Fibroblast of the aortic adventitia (primary cell): ENCODE results near the gene FCHSD2. TPM values are rescaled to one million over a fixed set of nuclear protein-coding genes. Genes with fewer than 3 reads are reported as not detected.

ENCODE experiments used
- DNase-seq: peaks from one replicate; pipeline ENCODE4 v3.0.0-alpha.2; 2010; ENCODE audit warnings: low read depth
- H3K4me3 ChIP-seq: 2 replicates; pipeline ENCODE4 v1.5.1; 2011; ENCODE audit warnings: low read depth, mild to moderate bottlenecking, control low read depth, low read length, moderate library complexity
- total RNA-seq: library from RNA; depleted of rRNA; stranded (reverse); fragments of >200 nt; gene quantifications from 2 replicates; pipeline ENCODE4 v1.2.3, GENCODE V29; 2012; ENCODE audit warnings: low replicate concordance
- TF ChIP-seq, protein P1 (sequence below): IDR thresholded peaks from 2 replicates; pipeline ENCODE4 v1.5.1; 2011; ENCODE audit warnings: mild to moderate bottlenecking, low read length, control low read depth, inconsistent platforms; ENCODE audit not compliant: insufficient read depth

Gene FCHSD2
- total RNA-seq, 1 donor: 11.3 TPM

DNA sequence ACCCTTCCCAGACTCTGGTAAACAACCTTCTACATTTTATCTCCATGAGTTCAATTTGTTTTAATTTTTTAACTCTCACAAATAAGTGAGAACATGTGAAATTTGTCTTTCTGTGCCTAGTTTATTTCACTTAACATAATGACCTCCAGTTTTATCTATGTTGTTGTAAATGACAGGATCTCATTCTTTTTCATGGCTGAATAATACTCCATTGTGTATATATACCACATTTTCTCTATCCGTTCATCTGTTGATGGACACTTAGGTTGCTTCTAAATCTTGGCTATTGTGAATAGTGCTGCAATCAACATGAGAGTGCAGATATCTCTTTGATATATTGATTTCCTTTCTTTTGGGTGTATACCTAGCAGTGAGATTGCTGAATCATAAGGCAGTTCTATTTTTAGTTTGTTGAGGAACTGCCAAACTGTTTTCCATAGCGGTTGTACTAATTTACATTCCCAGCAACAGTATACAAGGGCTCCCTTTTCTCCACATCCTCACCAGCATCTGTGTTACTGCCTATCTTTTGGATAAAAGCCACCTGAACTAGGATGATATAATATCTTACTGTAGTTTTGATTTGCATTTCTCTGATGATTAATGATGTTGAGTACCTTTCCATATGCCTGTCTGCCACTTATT lies 234.0 kb downstream of the FCHSD2 start:
- H3K4me3 ChIP-seq: no peak overlapping the region
- peak; percentile 21 for DNase-seq
- TF ChIP-seq, protein P1, sequence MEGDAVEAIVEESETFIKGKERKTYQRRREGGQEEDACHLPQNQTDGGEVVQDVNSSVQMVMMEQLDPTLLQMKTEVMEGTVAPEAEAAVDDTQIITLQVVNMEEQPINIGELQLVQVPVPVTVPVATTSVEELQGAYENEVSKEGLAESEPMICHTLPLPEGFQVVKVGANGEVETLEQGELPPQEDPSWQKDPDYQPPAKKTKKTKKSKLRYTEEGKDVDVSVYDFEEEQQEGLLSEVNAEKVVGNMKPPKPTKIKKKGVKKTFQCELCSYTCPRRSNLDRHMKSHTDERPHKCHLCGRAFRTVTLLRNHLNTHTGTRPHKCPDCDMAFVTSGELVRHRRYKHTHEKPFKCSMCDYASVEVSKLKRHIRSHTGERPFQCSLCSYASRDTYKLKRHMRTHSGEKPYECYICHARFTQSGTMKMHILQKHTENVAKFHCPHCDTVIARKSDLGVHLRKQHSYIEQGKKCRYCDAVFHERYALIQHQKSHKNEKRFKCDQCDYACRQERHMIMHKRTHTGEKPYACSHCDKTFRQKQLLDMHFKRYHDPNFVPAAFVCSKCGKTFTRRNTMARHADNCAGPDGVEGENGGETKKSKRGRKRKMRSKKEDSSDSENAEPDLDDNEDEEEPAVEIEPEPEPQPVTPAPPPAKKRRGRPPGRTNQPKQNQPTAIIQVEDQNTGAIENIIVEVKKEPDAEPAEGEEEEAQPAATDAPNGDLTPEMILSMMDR: no peak

DNA sequence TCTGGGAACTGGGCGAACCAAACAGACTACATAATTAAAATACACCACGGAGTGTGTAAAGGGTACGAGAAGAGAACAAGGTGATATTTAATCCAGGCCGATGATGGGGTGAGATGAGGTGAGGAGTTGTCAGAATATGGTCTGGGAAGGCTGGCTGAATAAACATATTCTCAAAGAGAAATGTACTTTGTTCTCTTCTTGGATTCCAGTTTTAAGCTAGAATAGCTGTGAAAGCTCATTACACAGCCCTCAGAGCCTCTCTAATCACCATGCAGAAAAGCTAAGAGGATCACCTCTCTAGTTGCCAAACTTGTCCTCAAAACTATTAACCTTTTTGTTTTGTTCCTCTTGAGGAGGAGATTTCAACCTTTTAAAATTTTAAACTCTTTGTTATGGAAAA lies 238.1 kb downstream of the FCHSD2 start:
- H3K4me3 ChIP-seq: no peak overlapping the region
- no peak for DNase-seq

DNA sequence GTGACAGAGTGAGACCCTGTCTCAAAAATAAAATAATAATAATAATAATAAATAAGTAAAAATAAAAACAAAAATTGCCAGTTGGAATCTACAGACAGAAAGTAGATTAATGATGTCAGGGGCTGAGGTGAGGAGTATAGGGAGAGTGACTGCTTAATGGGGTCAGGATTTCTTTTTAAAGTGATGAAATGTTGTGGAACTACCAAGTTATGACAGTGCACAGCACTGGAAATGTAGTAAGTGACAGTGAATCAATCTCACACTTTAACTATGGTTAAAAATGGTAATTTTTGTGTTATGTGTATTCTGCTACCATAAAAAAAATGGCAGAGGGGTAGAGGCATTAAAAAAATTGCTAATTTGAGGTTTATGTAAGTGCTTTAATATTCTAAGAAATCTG lies 240.7 kb downstream of the FCHSD2 start:
- DNase-seq: no peak
- H3K4me3 ChIP-seq: no peak overlapping the region
- TF ChIP-seq, protein P1: no peak

More for the DNA sequence above, 238.1 kb downstream of the FCHSD2 start:
- TF ChIP-seq, protein P1: no peak

DNA sequence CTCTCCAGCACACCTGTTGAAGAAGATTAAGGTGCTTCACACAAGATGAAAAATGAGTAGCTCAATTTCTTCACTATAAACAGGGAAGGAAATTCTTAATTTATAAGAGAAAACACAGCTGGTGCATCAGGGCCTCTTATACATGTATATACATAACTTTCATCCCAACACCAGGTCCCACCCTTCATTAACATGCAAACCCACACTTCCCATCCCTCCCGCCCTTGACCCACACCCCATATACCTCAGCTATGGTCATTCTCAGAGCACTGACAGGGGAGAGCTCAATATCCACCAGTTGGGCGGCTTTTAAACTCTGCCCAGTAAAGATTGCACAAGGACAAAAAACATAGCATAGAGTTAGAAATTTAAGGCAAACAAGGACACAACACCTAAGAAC lies 242.1 kb downstream of the FCHSD2 start:
- no peak overlapping the region for H3K4me3 ChIP-seq
- TF ChIP-seq, protein P1: no peak
- no peak for DNase-seq

DNA sequence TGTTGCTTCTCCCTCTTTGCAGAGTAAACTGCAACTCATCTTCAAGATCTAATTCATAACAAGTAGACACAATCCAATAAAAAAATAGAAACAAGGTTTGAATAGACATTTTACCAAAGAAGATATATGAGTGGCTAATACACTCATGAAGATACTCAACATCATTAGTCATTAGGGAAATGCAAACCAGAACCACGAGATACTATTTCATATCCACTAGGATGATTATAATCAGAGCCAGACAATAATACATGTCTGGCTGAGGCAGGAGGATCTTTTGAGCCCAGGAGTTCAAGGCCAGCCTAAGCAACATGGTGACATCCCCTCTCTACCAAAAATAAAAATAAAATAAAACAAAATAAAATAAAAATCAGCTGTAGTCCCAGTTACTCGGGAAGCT lies 242.9 kb downstream of the FCHSD2 start:
- no peak for DNase-seq
- TF ChIP-seq, protein P1: no peak
- H3K4me3 ChIP-seq: no peak overlapping the region

DNA sequence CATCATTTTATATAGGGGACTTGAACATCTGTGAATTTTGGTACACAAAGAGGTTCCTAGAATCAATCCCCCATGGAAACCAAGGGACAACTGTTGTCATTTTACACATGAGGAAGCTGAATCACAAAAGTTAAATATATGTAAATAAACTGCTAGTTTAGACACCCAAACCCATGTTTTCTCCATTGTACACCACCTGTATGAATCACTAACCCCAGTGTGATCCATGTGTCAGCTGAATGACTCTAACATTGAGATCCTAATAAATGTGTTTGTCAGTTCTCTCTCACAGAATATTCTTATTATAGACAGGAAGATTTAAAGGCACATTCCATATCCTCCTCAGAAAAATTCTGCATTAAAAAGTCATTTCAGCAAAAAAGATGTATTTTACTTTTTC lies 244.6 kb downstream of the FCHSD2 start:
- no peak for DNase-seq
- TF ChIP-seq, protein P1: no peak
- no peak overlapping the region for H3K4me3 ChIP-seq

DNA sequence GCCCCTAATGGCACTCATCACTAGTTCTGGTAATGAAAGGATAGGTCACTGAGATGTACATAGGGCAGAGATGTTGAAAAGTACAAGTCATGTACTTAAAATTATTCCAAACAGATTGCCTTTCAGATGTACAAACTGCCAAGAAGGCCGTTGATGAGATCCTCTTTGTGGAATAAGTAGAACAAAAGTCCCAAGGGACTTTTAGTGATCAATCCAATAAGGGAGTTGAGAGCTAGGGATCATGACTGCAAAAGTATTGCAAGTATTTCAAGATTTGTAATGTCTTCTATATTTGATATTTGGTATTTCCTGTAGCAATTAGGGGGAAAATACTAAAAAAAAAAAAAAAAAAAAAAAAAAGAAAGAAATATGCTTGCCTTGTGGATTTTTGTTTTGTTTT lies 245.7 kb downstream of the FCHSD2 start:
- no peak overlapping the region for H3K4me3 ChIP-seq
- no peak for DNase-seq
- TF ChIP-seq, protein P1: no peak
